ENCODE data around the gene MRPL33.

MRPL33 gene

DNA sequence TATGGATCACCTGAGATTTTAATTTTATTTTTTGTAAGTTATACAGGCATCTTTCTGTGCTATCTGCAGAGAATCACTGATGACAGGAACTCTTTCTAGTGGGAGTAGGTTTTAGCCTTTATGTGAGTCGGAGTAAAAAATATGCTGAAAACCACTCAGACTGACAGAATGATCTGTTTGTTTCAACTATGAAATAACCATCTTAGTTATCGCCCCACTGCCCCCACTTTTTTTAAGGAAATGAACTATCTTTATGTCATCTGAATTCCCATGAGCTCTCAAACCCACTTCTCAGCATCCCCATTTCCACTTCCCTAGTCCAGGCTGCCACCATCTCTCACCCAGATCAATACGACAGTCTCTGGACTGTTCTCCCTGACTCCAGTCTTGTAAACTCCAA, 38.9 kb downstream of the MRPL33 start:
- no peak for DNase-seq

DNA sequence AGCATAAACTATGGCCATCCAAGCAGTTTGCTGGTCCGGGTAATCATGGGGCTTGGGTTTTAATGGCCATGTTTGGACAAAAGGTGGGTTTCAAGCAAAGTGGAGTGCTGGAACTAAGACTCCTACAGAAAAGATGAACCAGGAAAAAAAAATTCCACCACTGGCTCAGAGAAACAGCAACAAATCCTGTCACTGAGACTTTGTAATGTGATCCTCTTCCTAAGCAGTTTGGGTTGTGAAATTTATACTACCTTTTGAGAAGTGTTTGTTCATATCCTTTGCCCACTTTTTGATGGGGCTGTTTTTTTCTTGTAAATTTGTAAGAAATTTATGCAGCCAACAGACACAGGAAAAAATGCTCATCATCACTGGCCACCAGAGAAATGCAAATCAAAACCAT, 40.2 kb downstream of the MRPL33 start:
- DNase-seq = no peak

- DNase-seq = no peak
These were observed 43.2 kb downstream of the MRPL33 start for GRCh38 chr2:27814758-27815157.

DNA sequence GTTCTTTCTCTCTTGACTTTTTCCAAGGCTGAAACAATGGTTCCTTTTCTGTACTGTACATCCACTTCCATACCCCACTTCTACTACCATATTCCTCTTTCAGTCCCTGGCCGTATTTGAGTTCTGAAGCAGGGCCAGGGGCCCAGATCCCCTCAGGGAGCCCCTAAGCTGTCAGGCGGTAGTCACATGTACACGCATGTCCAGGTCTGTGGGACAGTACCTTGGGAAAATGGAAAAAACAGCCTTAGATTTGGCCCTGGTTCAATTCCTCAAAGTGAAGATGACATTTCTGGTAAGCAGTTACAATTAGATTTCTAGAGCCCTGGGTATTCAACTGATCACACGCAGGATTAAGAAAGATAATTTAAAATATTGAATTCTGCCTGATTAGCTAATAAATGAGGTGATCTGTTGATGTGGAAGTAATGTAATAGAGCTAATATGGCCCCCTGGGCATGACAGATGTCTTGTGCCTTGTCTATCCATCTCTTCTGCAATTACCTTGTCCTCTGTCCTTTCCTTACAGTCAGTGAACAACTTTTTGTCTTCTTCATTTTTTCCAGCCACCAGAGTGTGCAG, 44.4 kb downstream of the MRPL33 start:
- no peak for DNase-seq

- no peak for DNase-seq
These were observed 50.5 kb downstream of the MRPL33 start for GRCh38 chr2:27822049-27822448.

DNA sequence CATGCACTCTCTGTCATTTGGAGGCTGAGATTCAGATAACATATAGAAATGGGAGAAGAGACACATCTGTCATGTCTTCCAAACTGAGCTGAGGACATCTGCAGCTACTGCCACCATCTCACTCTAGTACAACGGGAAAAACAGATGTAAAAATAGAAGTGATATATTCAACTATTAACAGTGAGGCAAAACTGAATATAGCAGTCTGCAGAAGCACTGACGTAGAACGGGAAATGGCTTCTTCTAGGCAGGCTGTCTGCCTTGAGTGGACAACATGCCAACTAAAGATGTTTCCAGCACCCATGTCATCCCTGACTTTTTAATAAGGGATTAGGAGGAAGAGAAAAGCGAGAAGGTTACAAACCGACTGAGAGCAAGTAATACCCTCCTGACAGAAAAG, 51.6 kb downstream of the MRPL33 start:
- DNase-seq = no peak

DNA sequence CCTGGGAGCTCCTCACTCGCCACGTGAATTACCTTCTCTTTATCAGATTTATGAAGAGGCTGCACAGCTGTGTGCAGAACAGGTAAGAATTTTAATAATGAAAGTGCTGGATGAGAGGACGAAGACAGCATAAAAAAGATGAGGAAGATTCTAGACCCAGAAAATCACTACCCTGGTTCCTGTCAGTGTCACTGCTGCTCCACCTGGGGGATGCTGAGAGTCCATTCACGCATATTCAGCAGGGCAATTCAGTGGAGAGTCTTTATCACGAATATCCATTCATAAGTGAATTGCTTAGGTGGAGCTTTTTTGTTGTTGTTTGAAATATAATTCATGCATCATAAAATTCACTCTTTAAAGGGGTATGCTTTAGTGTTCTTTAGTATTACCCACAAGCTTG, 52.0 kb downstream of the MRPL33 start:
- DNase-seq = no peak

DNA sequence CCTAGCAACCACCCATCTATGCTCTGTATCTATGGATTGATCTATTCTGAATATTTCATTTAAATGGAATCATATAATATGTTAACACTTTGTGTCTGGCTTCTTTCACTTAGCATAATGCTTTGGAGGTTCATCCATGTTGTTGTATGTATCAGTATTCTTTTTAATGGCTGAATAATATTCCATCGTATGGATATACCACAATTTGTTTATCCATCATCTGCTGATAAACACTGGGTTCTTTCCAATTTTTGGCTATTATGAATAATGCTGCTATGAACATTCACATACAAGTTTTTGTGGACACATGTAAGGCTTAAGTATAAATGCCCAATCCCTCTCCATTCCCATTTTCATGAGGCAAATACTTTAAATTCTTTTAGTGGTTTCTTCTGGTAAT, 52.9 kb downstream of the MRPL33 start:
- DNase-seq = no peak

- no peak for DNase-seq
These were observed 56.8 kb downstream of the MRPL33 start for GRCh38 chr2:27828305-27828704.
